Measurements from ENCODE around the gene PCGF6. TPM values are rescaled to one million over a fixed set of nuclear protein-coding genes. Genes with fewer than 3 reads are reported as not detected.

The PCGF6 gene
- total RNA-seq = 8.9 and 10.2 TPM in 2 replicates

GRCh38 chr10:103350517-103351260, at the start of gene PCGF6:
Gene PCGF6 (minus strand): TSS chr10:103351140. CDS start chr10:103351066, 74 bp downstream.

GRCh38 chr10:103396067-103396788, 45.3 kb upstream of the PCGF6 start, which contains the start of the genes ATP5MK and PDCD11:
Gene ATP5MK (minus strand): TSS chr10:103396475. CDS start chr10:103392457, 4,018 bp downstream.
Gene PDCD11 (plus strand): TSS chr10:103396626. CDS start chr10:103398427, 1,801 bp downstream.

GRCh38 chr10:103367782-103368518, 17.0 kb upstream of the PCGF6 start, which contains the start of gene TAF5:
Gene TAF5 (plus strand): TSS chr10:103367976. CDS start chr10:103367990, 14 bp downstream.

GRCh38 chr10:103276896-103277712, 73.8 kb downstream of the PCGF6 start, which contains the start of gene INA:
Gene INA (plus strand): TSS chr10:103277138. CDS start chr10:103277212, 74 bp downstream.

Other genes with a start within 250 kb of the PCGF6 start
- gene NT5C2, start 157.9 kb downstream of the PCGF6 start, total RNA-seq = 48.7 and 70.2 TPM in 2 replicates
- 0.09 TPM in 1 of 2 replicates, not detected in the other for gene RPEL1, start 105.3 kb downstream of the PCGF6 start, total RNA-seq
- 0.30 and 2.5 TPM in 2 replicates for gene INA, start 74.0 kb downstream of the PCGF6 start, total RNA-seq
- gene TAF5, start 16.8 kb upstream of the PCGF6 start, total RNA-seq = 3.9 and 4.8 TPM in 2 replicates
- 115 and 210 TPM in 2 replicates for gene ATP5MK, start 45.3 kb upstream of the PCGF6 start, total RNA-seq
- 29.7 and 63.7 TPM in 2 replicates for gene PDCD11, start 45.5 kb upstream of the PCGF6 start, total RNA-seq
- 9.2 and 12.1 TPM in 2 replicates for gene CALHM2, start 101.2 kb upstream of the PCGF6 start, total RNA-seq
- not detected in 2 replicates for gene CALHM1, start 107.8 kb upstream of the PCGF6 start, total RNA-seq
- gene CALHM3, start 128.1 kb upstream of the PCGF6 start, total RNA-seq = not detected in 2 replicates
- 0.18 and 0.59 TPM in 2 replicates for gene NEURL1, start 142.6 kb upstream of the PCGF6 start, total RNA-seq